ENCODE data around the gene KCNMB3. TPM values are rescaled to one million over a fixed set of nuclear protein-coding genes. Genes with fewer than 3 reads are reported as not detected.

The KCNMB3 gene, protein sequence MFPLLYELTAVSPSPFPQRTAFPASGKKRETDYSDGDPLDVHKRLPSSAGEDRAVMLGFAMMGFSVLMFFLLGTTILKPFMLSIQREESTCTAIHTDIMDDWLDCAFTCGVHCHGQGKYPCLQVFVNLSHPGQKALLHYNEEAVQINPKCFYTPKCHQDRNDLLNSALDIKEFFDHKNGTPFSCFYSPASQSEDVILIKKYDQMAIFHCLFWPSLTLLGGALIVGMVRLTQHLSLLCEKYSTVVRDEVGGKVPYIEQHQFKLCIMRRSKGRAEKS
- 1 to 10 TPM; 6.5 to 8.2 TPM for total RNA-seq

DNA sequence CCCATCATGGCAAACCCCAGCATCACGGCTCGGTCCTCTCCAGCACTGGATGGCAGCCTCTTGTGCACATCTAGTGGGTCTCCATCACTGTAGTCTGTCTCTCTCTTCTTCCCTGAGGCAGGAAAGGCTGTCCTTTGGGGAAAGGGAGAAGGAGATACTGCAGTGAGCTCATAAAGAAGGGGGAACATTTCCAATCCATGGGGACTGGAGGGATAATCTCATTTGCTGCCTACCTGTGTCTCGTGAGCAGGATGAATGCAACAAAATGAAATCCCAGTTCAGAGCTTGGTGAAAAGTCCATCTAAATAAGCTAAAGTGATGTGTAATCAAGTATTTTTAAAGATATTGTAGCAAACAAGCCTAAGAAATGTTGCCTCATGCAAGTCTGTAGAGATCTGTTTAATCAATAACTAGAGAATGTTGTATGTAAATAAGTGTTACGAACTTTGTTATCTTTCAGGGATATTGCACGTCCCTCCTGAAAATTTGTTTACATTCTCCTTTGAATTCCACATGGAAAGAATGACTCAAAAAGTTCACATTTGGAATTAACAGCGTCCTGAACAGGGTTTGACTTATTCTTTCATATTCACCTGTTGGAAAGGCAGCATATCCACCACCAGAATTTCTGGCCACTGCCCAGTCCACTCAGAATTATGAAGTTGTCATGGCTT, at the start of gene KCNMB3:
Gene KCNMB3 (minus strand): TSS at position 312 of the 674 bp plus-strand sequence. CDS start 124 bp downstream, at position 188.
- intact Hi-C loops (cut with DNase I) = no loop called here
- 56% methylated on average over 6 of the region's 6 CpGs for WGBS, 2 donors
- peak; percentile 38 for ATAC-seq

GRCh38 chr3:179299999-179300613, 49.2 kb upstream of the KCNMB3 start:
- no peak for ATAC-seq
- H3K4me1 ChIP-seq = no peaks in the 10 kb centered on the region
- DNase-seq = no peak
- H3K36me3 ChIP-seq (replicated peaks in 1 of 2; ENCODE audit: insufficient read depth in 1 of 2, low read depth in 2 of 2) = no peaks in the 10 kb centered on the region
- no peaks in the 10 kb centered on the region for H3K9me3 ChIP-seq
- 71 to 74% methylated on average over 5 of the region's 5 CpGs for WGBS, 2 donors
- TF ChIP-seq CTCF (IDR thresholded peaks at IDR 0.05) = no peak
- no peak for TF ChIP-seq POLR2A (IDR thresholded peaks at IDR 0.05)
- H3K27me3 ChIP-seq = no peaks in the 10 kb centered on the region
- no peak overlapping the region for H3K4me3 ChIP-seq
- intact Hi-C loops (cut with DNase I) = loop anchor here (10.0 kb wide), 1 partner anchor 195 kb away; no protein-coding TSS in a partner anchor
- H3K27ac ChIP-seq = no peak overlapping the region

More for the DNA sequence above, at the start of gene KCNMB3:
- TF ChIP-seq POLR2A (IDR thresholded peaks at IDR 0.05) (no peak), CTCF (IDR thresholded peaks at IDR 0.05) (no peak)
- H3K4me3 ChIP-seq = no peak within 1 kb of the TSS
- DNase-seq = no peak
- H3K9me3 ChIP-seq = no peaks in the 10 kb centered on the region
- H3K27me3 ChIP-seq = no peaks in the 10 kb centered on the region
- peaks cover 17% of the 10 kb centered on the region for H3K4me1 ChIP-seq
- H3K27ac ChIP-seq = no peak within 1 kb of the TSS
- no peaks in the 10 kb centered on the region for H3K36me3 ChIP-seq (replicated peaks in 1 of 2; ENCODE audit: insufficient read depth in 1 of 2, low read depth in 2 of 2)

DNA sequence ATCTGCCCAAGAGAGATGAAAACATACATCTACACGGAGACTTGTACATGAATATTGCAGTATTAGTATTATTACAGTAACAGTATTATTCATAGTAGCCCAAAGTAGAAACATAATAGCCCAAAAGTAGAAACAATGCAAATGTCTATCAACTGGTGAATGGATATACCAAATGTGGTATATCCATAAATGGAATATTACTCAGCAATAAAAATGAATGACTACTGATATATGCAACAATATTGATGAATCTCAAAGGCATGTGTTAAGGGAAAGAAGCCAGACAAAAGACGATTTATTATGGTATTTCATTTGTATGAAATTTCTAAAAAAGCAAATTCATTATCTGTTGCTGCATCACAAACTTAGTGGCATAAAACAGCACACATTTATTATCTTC, 48.4 kb upstream of the KCNMB3 start:
- Histone ChIP-seq H3K27ac (no peak overlapping the region), H3K9me3 (no peaks in the 10 kb centered on the region), H3K4me3 (no peak overlapping the region), H3K36me3 (replicated peaks in 1 of 2; ENCODE audit: insufficient read depth in 1 of 2, low read depth in 2 of 2) (no peaks in the 10 kb centered on the region), H3K4me1 (no peaks in the 10 kb centered on the region), H3K27me3 (no peaks in the 10 kb centered on the region)
- intact Hi-C loops (cut with DNase I) = no loop called here
- WGBS, 2 donors = 62 to 67% methylated on average over 2 of the region's 2 CpGs
- TF ChIP-seq CTCF (IDR thresholded peaks at IDR 0.05) = no peak
- TF ChIP-seq POLR2A (IDR thresholded peaks at IDR 0.05) = no peak
- ATAC-seq = no peak
- no peak for DNase-seq

DNA sequence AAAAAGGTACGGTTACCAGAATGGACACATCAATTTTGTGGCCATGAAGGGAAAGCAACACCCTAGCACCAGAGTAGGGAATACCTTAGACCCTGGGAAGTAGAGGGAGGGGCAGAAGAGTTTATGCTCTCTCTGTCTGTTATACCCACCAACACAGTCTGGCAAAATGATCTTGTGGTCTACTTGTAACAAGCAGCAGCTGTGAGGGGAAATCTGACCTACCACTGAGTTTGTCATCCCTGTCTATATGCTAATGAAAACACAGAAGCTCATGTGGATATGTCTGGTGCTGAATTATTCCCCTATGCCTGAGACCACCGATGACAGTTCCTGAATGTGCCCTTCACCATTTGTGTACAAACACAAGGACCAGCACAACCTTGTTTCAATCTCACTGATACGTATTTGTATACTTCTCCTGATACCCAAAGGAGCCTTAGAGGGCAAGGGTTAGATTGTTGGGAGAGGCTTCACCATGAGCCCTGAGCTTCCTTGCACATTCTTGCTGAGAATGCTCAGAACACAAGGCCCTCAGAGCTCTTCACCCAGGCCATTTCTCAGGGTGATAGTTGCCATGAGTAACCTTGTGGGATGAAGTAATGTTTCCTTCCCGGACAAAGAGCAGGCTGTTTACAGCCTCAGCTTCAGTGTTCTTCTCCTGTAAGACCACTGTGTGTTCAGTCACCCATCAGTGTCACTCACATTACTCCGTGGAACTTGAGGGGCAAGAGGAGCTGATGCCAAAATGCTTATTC, 47.2 kb upstream of the KCNMB3 start:
- no peaks in the 10 kb centered on the region for H3K9me3 ChIP-seq
- ATAC-seq (no peak), DNase-seq (no peak)
- no peak overlapping the region for H3K27ac ChIP-seq
- no peak overlapping the region for H3K4me3 ChIP-seq
- H3K4me1 ChIP-seq = no peaks in the 10 kb centered on the region
- TF ChIP-seq POLR2A (IDR thresholded peaks at IDR 0.05) (no peak), CTCF (IDR thresholded peaks at IDR 0.05) (no peak)
- no peaks in the 10 kb centered on the region for H3K36me3 ChIP-seq (replicated peaks in 1 of 2; ENCODE audit: insufficient read depth in 1 of 2, low read depth in 2 of 2)
- no peaks in the 10 kb centered on the region for H3K27me3 ChIP-seq
- intact Hi-C loops (cut with DNase I) = no loop called here
- 50 to 51% methylated on average over 5 of the region's 5 CpGs for WGBS, 2 donors

Data from body of pancreas (tissue), 4 donors.